HG02938 (cell line): Measurements from ENCODE around the gene OLFML2B.

Source experiments
- ATAC-seq: cut with Tn5 transposase; IDR thresholded peaks from one replicate; pipeline ENCODE4 v1.9.1; 2021; ENCODE audit warnings: mild to moderate bottlenecking, moderate library complexity; ENCODE audit not compliant: unreplicated experiment

OLFML2B gene

GRCh38 chr1:161981735-161982506 lies 41.7 kb downstream of the OLFML2B start:
- ATAC-seq, result no peak

GRCh38 chr1:161981126-161981525 lies 42.5 kb downstream of the OLFML2B start:
- no peak for ATAC-seq

- no peak for ATAC-seq
These were observed 45.5 kb downstream of the OLFML2B start for GRCh38 chr1:161978011-161978790.

GRCh38 chr1:161973924-161974845 lies 49.5 kb downstream of the OLFML2B start:
- ATAC-seq, result no peak

GRCh38 chr1:161972828-161973227 lies 50.8 kb downstream of the OLFML2B start:
- no peak for ATAC-seq

GRCh38 chr1:161970633-161971032 lies 53.0 kb downstream of the OLFML2B start:
- no peak for ATAC-seq

GRCh38 chr1:161970036-161970435 lies 53.6 kb downstream of the OLFML2B start:
- no peak for ATAC-seq

- ATAC-seq, result no peak
These were observed 57.6 kb downstream of the OLFML2B start for GRCh38 chr1:161966067-161966466.

GRCh38 chr1:161962091-161962887 lies 61.4 kb downstream of the OLFML2B start:
- ATAC-seq, result peak; percentile 85

- no peak for ATAC-seq
These were observed 65.2 kb downstream of the OLFML2B start for GRCh38 chr1:161958425-161958824.

- ATAC-seq, result no peak
These were observed 66.7 kb downstream of the OLFML2B start for GRCh38 chr1:161956930-161957329.

- ATAC-seq, result no peak
These were observed 67.6 kb downstream of the OLFML2B start for GRCh38 chr1:161956097-161956496.

GRCh38 chr1:161955606-161956005 lies 68.1 kb downstream of the OLFML2B start:
- no peak for ATAC-seq

- no peak for ATAC-seq
These were observed 69.2 kb downstream of the OLFML2B start for GRCh38 chr1:161954466-161954865.

GRCh38 chr1:161954050-161954449 lies 69.6 kb downstream of the OLFML2B start:
- no peak for ATAC-seq

GRCh38 chr1:161953256-161953920 lies 70.3 kb downstream of the OLFML2B start:
- no peak for ATAC-seq

GRCh38 chr1:161952607-161953172 lies 71.0 kb downstream of the OLFML2B start:
- no peak for ATAC-seq

- ATAC-seq, result no peak
These were observed 72.0 kb downstream of the OLFML2B start for GRCh38 chr1:161951646-161952045.

- no peak for ATAC-seq
These were observed 73.3 kb downstream of the OLFML2B start for GRCh38 chr1:161950377-161950776.
